Endodermal cell (in vitro differentiated cells): ENCODE results near the gene ATN1. TPM values are rescaled to one million over a fixed set of nuclear protein-coding genes. Genes with fewer than 3 reads are reported as not detected.

Source experiments
- DNase-seq: peaks from one replicate; pipeline ENCODE4 v3.0.0-alpha.2; 2017
- H3K27ac ChIP-seq: 2 replicates; pipeline ENCODE4 v1.5.1; 2013; ENCODE audit warnings: mild to moderate bottlenecking, low read depth, low read length, moderate library complexity
- H3K27me3 ChIP-seq: 2 replicates; pipeline ENCODE4 v1.6.1; 2013; ENCODE audit warnings: mild to moderate bottlenecking, low read length, moderate library complexity; ENCODE audit not compliant: insufficient read depth, control insufficient read depth, poor library complexity, severe bottlenecking
- H3K36me3 ChIP-seq: 2 replicates; pipeline ENCODE4 v1.7.0; 2013; ENCODE audit warnings: mild to moderate bottlenecking, low read length, moderate library complexity; ENCODE audit not compliant: control insufficient read depth, insufficient read depth
- H3K4me1 ChIP-seq: one replicate; pipeline ENCODE4 v1.7.0; 2013; ENCODE audit warnings: low read length; ENCODE audit not compliant: control insufficient read depth, insufficient read depth
- H3K4me3 ChIP-seq: 2 replicates; pipeline ENCODE4 v1.5.1; 2013; ENCODE audit warnings: mild to moderate bottlenecking, low read length, moderate library complexity
- H3K9ac ChIP-seq: 2 replicates; pipeline ENCODE4 v1.6.1; 2013; ENCODE audit warnings: mild to moderate bottlenecking, low read length, moderate library complexity; ENCODE audit not compliant: poor library complexity, severe bottlenecking; ENCODE audit errors: extremely low read depth
- H3K9me3 ChIP-seq: 2 replicates; pipeline ENCODE4 v1.6.1; 2013; ENCODE audit warnings: mild to moderate bottlenecking, low read length, moderate library complexity; ENCODE audit not compliant: control insufficient read depth
- H3K27ac Mint-ChIP-seq: 2 replicates; pipeline ENCODE4 v1.8.0; 2020; ENCODE audit warnings: mixed read lengths
- H3K27me3 Mint-ChIP-seq: 2 replicates; pipeline ENCODE4 v1.8.0; 2021; ENCODE audit warnings: mild to moderate bottlenecking, mixed read lengths; ENCODE audit not compliant: insufficient read depth
- H3K36me3 Mint-ChIP-seq: 2 replicates; pipeline ENCODE4 v1.8.0; 2020; ENCODE audit warnings: low read depth, mixed read lengths
- H3K4me1 Mint-ChIP-seq: 2 replicates; pipeline ENCODE4 v1.8.0; 2020; ENCODE audit warnings: mixed read lengths
- H3K4me3 Mint-ChIP-seq: 2 replicates; pipeline ENCODE4 v1.8.0; 2020; ENCODE audit warnings: mild to moderate bottlenecking, moderate library complexity, mixed read lengths
- H3K9me3 Mint-ChIP-seq: 2 replicates; pipeline ENCODE4 v1.8.0; 2020; ENCODE audit warnings: mild to moderate bottlenecking, mixed read lengths
- WGBS, 2 experiments: methylation state at CpG; one replicate each; pipeline versions ENCODE4 v1.1.5 to v1.1.7; 2013; ENCODE audit warnings: missing lambda C conversion rate in 2 of 2, mixed read lengths in 1 of 2; ENCODE audit not compliant: insufficient coverage in 1 of 2, insufficient read length in 1 of 2; 5-methylcytosine and 5-hydroxymethylcytosine counted together
- total RNA-seq, 2 donors: library from RNA; stranded (reverse); fragmentation: NEBNext Ultra II Directional in 1 of 2; extraction: Animal tissue kit (Norgen Biotek cat#: 25700) in 1 of 2; gene quantifications; 2 replicates in 1 of 2; 3 replicates in 1 of 2; pipeline ENCODE4 v1.2.1, GENCODE V29; 2021
- TF ChIP-seq, protein P1 (sequence below): fragments of 200-600 bp; sonication (generic); conservative IDR thresholded peaks from 2 replicates; pipeline ENCODE4 v1.5.0; 2021; ENCODE audit warnings: antibody characterized with exemption, mild to moderate bottlenecking

The ATN1 gene
- total RNA-seq, 2 donors from 2014 or later: 111 to 244 TPM

DNA sequence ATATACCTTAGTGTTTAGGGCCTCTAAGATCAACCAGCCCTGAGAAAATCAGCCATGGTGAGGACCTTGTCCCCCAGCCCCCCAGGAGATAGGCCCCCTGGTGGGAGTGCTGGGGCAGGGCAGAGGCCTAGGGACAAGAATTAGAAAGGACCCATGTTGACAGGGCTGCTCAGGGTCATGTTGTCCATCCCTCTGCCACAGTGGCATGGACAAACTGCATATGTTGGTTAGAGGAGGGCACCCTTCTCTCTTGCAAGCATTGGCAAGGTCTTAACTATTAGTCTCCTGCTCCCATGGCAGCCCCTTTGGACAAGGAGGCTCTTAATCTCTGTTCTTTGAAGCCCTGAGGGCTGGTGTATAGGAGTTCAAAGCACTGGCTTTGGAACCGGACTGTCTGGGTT is 22.6 kb downstream of the ATN1 start:
- H3K27ac Mint-ChIP-seq: peak overlapping the region; percentile 25

DNA sequence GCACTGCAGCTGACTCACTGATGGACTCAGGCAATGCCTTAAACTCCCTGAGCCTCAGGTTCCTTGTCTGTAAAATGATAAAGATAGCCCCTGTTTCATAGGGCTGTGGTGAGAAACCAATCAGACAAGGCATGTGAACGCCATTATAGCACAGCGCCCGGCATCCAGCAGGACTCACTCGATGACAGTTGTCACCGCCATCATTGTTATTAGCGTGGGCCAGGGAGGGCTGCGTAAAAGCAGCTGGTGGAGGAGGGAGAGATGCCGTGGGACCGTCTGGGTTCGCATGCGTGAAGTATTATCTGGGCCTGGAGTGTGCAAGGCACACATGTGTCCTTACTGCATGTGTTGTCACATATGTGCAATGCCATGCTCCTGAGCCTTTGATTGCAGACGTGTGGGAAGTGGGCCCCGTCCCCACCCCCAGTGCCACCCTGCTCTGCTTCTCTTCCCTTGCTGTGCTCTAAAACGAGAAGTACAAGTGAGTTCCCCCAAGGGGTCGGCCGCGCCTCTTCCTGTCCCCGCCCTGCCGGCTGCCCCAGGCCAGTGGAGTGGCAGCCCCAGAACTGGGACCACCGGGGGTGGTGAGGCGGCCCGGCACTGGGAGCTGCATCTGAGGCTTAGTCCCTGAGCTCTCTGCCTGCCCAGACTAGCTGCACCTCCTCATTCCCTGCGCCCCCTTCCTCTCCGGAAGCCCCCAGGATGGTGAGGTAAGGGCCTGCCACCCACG is 23.2 kb downstream of the ATN1 start, which contains the start of gene PTPN6:
Gene PTPN6, plus strand, starts transcription at position 546 of the 730 bp plus-strand sequence. Its CDS starts 157 bp downstream, at position 703.
- no peak for DNase-seq
- peaks cover 11% of the 10 kb centered on the region for H3K4me1 Mint-ChIP-seq
- peak within 1 kb of the TSS; percentile 25 for H3K27ac Mint-ChIP-seq
- Histone ChIP-seq H3K9me3 (no peaks in the 10 kb centered on the region), H3K4me3 (no peak within 1 kb of the TSS), H3K36me3 (no peaks in the 10 kb centered on the region), H3K9ac (no peak within 1 kb of the TSS), H3K27me3 (no peaks in the 10 kb centered on the region), H3K4me1 (no peaks in the 10 kb centered on the region), H3K27ac (no peak within 1 kb of the TSS)
- TF ChIP-seq, protein P1, sequence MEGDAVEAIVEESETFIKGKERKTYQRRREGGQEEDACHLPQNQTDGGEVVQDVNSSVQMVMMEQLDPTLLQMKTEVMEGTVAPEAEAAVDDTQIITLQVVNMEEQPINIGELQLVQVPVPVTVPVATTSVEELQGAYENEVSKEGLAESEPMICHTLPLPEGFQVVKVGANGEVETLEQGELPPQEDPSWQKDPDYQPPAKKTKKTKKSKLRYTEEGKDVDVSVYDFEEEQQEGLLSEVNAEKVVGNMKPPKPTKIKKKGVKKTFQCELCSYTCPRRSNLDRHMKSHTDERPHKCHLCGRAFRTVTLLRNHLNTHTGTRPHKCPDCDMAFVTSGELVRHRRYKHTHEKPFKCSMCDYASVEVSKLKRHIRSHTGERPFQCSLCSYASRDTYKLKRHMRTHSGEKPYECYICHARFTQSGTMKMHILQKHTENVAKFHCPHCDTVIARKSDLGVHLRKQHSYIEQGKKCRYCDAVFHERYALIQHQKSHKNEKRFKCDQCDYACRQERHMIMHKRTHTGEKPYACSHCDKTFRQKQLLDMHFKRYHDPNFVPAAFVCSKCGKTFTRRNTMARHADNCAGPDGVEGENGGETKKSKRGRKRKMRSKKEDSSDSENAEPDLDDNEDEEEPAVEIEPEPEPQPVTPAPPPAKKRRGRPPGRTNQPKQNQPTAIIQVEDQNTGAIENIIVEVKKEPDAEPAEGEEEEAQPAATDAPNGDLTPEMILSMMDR: no peak
- no peak within 1 kb of the TSS for H3K4me3 Mint-ChIP-seq
- no peaks in the 10 kb centered on the region for H3K27me3 Mint-ChIP-seq
- H3K36me3 Mint-ChIP-seq: peaks cover 13% of the 10 kb centered on the region
- no peaks in the 10 kb centered on the region for H3K9me3 Mint-ChIP-seq
- 91% methylated on average over 21 to 25 of the region's 25 CpGs for WGBS, 2 experiments

More for the DNA sequence above, 22.6 kb downstream of the ATN1 start:
- TF ChIP-seq, protein P1: peak; percentile 68
- no peak for DNase-seq
- H3K27me3 ChIP-seq: no peaks in the 10 kb centered on the region
- WGBS, 2 experiments: 98 to 100% methylated on average over 1 of the region's 1 CpG
- H3K9me3 Mint-ChIP-seq: no peaks in the 10 kb centered on the region
- no peaks in the 10 kb centered on the region for H3K36me3 ChIP-seq
- no peaks in the 10 kb centered on the region for H3K27me3 Mint-ChIP-seq
- H3K4me1 Mint-ChIP-seq: peaks cover 17% of the 10 kb centered on the region
- H3K27ac ChIP-seq: no peak overlapping the region
- no peak overlapping the region for H3K4me3 Mint-ChIP-seq
- H3K4me3 ChIP-seq: no peak overlapping the region
- H3K9me3 ChIP-seq: no peaks in the 10 kb centered on the region
- peaks cover 8% of the 10 kb centered on the region for H3K36me3 Mint-ChIP-seq
- H3K4me1 ChIP-seq: peaks cover 5% of the 10 kb centered on the region
- no peak overlapping the region for H3K9ac ChIP-seq

DNA sequence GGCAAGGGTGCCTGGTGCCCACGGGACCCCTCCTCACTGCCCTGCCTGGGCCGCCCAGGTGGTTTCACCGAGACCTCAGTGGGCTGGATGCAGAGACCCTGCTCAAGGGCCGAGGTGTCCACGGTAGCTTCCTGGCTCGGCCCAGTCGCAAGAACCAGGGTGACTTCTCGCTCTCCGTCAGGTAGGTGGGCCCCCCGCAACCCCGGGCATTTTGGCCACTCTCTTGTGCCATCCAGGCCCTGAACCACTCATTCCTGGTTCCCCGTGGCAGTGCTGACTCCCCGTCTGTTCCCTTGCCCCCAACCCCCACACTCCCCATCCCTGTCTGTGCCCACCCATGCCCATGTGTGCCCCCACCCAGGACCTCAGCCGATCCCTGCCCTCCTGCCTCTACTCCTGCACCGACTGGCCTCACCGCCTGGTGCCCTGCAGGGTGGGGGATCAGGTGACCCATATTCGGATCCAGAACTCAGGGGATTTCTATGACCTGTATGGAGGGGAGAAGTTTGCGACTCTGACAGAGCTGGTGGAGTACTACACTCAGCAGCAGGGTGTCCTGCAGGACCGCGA is 23.9 kb downstream of the ATN1 start:
- H3K4me3 ChIP-seq: no peak overlapping the region
- Mint-ChIP-seq H3K4me3 (no peak overlapping the region), H3K9me3 (no peaks in the 10 kb centered on the region), H3K27me3 (no peaks in the 10 kb centered on the region), H3K4me1 (peaks cover 10% of the 10 kb centered on the region), H3K27ac (no peak overlapping the region), H3K36me3 (peaks cover 15% of the 10 kb centered on the region)
- no peak overlapping the region for H3K9ac ChIP-seq
- DNase-seq: no peak
- no peaks in the 10 kb centered on the region for H3K36me3 ChIP-seq
- no peaks in the 10 kb centered on the region for H3K4me1 ChIP-seq
- TF ChIP-seq, protein P1: no peak
- no peak overlapping the region for H3K27ac ChIP-seq
- H3K27me3 ChIP-seq: no peaks in the 10 kb centered on the region
- no peaks in the 10 kb centered on the region for H3K9me3 ChIP-seq
- 94% methylated on average over 11 to 20 of the region's 20 CpGs for WGBS, 2 experiments
